Neural cell (in vitro differentiated cells): ENCODE measurements around the gene MAST4. TPM values are rescaled to one million over a fixed set of nuclear protein-coding genes. Genes with fewer than 3 reads are reported as not detected.

Experiments
- H2AFZ ChIP-seq: fragments of 200-600, 300-800 bp; sonication (generic), shearing (Covaris generic); 2 replicates; pipeline ENCODE4 v1.6.0; 2014; ENCODE audit warnings: low read depth, mild to moderate bottlenecking, antibody characterized with exemption, low read length, moderate library complexity
- H3F3A ChIP-seq: fragments of 200-600 bp; shearing (Covaris generic); 2 replicates; pipeline ENCODE4 v1.6.1; 2016; ENCODE audit warnings: mild to moderate bottlenecking, moderate library complexity, mixed read lengths, antibody characterized with exemption, low read length; ENCODE audit not compliant: insufficient read depth, poor library complexity, severe bottlenecking
- H3K27ac ChIP-seq: fragments of 200-600, 300-800 bp; sonication (generic), shearing (Covaris generic); 2 replicates; pipeline ENCODE4 v1.5.1; 2014; ENCODE audit warnings: mild to moderate bottlenecking, low read length, moderate library complexity
- H3K27me3 ChIP-seq: fragments of 300-800, 200-600 bp; sonication (generic), shearing (Covaris generic); 2 replicates; pipeline ENCODE4 v1.6.0; 2014; ENCODE audit warnings: mild to moderate bottlenecking, low read depth, low read length, moderate library complexity; ENCODE audit not compliant: insufficient read depth
- H3K36me3 ChIP-seq: fragments of 300-800, 200-600 bp; sonication (generic), shearing (Covaris generic); 2 replicates; pipeline ENCODE4 v1.5.1; 2014; ENCODE audit warnings: mild to moderate bottlenecking, antibody characterized with exemption, low read length, moderate library complexity; ENCODE audit not compliant: insufficient read depth
- H3K4me2 ChIP-seq: fragments of 300-800, 200-600 bp; sonication (generic), shearing (Covaris generic); 2 replicates; pipeline ENCODE4 v1.6.0; 2014; ENCODE audit warnings: mild to moderate bottlenecking, low read length
- H3K4me3 ChIP-seq: fragments of 300-800, 200-600 bp; sonication (generic), shearing (Covaris generic); 2 replicates; pipeline ENCODE4 v1.5.1; 2014; ENCODE audit warnings: mild to moderate bottlenecking, low read length, moderate library complexity
- H3K79me2 ChIP-seq: fragments of 200-600 bp; shearing (Covaris generic); replicated peaks from 2 replicates; pipeline ENCODE4 v1.6.0; 2014; ENCODE audit warnings: mild to moderate bottlenecking, low read length, moderate library complexity; ENCODE audit not compliant: insufficient read depth
- H3K9ac ChIP-seq: fragments of 300-800, 200-600 bp; sonication (generic), shearing (Covaris generic); 2 replicates; pipeline ENCODE4 v1.6.1; 2016; ENCODE audit warnings: mild to moderate bottlenecking, low read length, mixed read lengths
- H3K9me2 ChIP-seq: fragments of 200-600 bp; shearing (Covaris generic); 2 replicates; pipeline ENCODE4 v1.6.1; 2016; ENCODE audit warnings: mild to moderate bottlenecking, low read length, mixed read lengths; ENCODE audit not compliant: insufficient read depth
- H3K9me3 ChIP-seq: fragments of 200-600, 300-800 bp; sonication (generic), shearing (Covaris generic); 2 replicates; pipeline ENCODE4 v1.6.1; 2016; ENCODE audit warnings: mild to moderate bottlenecking, mixed run types, low read length, moderate library complexity, mixed read lengths
- H4K20me1 ChIP-seq: fragments of 200-600 bp; shearing (Covaris generic); 2 replicates; pipeline ENCODE4 v1.6.1; 2016; ENCODE audit warnings: mild to moderate bottlenecking, mixed run types; ENCODE audit not compliant: insufficient read depth
- CTCF ChIP-seq: fragments of 450-650 bp; IDR thresholded peaks from 2 replicates; pipeline ENCODE4 v1.5.1; 2014; ENCODE audit warnings: antibody characterized with exemption, mild to moderate bottlenecking, moderate library complexity; ENCODE audit not compliant: poor library complexity, severe bottlenecking
- EP300 ChIP-seq: fragments of 450-650 bp; conservative IDR thresholded peaks from 2 replicates; pipeline ENCODE4 v1.6.1; 2014; ENCODE audit warnings: antibody characterized with exemption, mild to moderate bottlenecking, moderate library complexity; ENCODE audit not compliant: poor library complexity, severe bottlenecking
- EZH2 ChIP-seq: fragments of 200-600, 300-800 bp; shearing (Covaris generic), sonication (generic); IDR thresholded peaks from 2 replicates; pipeline ENCODE4 v1.6.1; 2014; ENCODE audit warnings: antibody characterized with exemption, low read length, borderline replicate concordance, mild to moderate bottlenecking; ENCODE audit not compliant: insufficient read depth, poor library complexity, severe bottlenecking
- MXI1 ChIP-seq: fragments of 450-650 bp; conservative IDR thresholded peaks from 2 replicates; pipeline ENCODE4 v1.6.1; 2014; ENCODE audit warnings: antibody characterized with exemption, mild to moderate bottlenecking; ENCODE audit not compliant: poor library complexity, severe bottlenecking
- POLR2AphosphoS5 ChIP-seq: IDR thresholded peaks from 2 replicates; pipeline ENCODE4 v1.6.1; 2012
- RAD21 ChIP-seq: fragments of 450-650 bp; conservative IDR thresholded peaks from 2 replicates; pipeline ENCODE4 v1.6.1; 2014; ENCODE audit warnings: antibody characterized with exemption, mild to moderate bottlenecking, moderate library complexity
- REST ChIP-seq: IDR thresholded peaks from 2 replicates; pipeline ENCODE4 v1.6.1; 2012; ENCODE audit warnings: borderline replicate concordance
- SMC3 ChIP-seq: fragments of 450-650 bp; conservative IDR thresholded peaks from 2 replicates; pipeline ENCODE4 v1.6.1; 2014; ENCODE audit warnings: antibody characterized with exemption, mild to moderate bottlenecking, moderate library complexity; ENCODE audit not compliant: poor library complexity
- TAF1 ChIP-seq: IDR thresholded peaks from 2 replicates; pipeline ENCODE4 v1.6.1; 2012; ENCODE audit warnings: low read depth
- polyA plus RNA-seq: library from polyadenylated mRNA; depleted of rRNA; stranded (reverse); fragments of >200 nt; gene quantifications from 2 replicates; pipeline ENCODE4 v1.2.3, GENCODE V29; 2014

MAST4 gene
- polyA plus RNA-seq, 1 donor from 2014 or later, result 2.3 TPM

GRCh38 chr5:67133217-67133616, 537.0 kb downstream of the MAST4 start:
- H3K27ac ChIP-seq, result no peak overlapping the region
- H3K9me2 ChIP-seq, result no peaks in the 10 kb centered on the region
- H3K27me3 ChIP-seq, result no peaks in the 10 kb centered on the region
- no peak for TF ChIP-seq SMC3
- no peak for TF ChIP-seq REST
- no peak for TF ChIP-seq TAF1
- no peak for TF ChIP-seq MXI1
- TF ChIP-seq EZH2, result no peak
- no peak for TF ChIP-seq RAD21
- no peak for TF ChIP-seq CTCF
- no peaks in the 10 kb centered on the region for H3K79me2 ChIP-seq
- no peaks in the 10 kb centered on the region for H4K20me1 ChIP-seq
- no peak overlapping the region for H3K4me2 ChIP-seq
- no peaks in the 10 kb centered on the region for H3K9me3 ChIP-seq
- no peak overlapping the region for H3K4me3 ChIP-seq
- H3K9ac ChIP-seq, result no peak overlapping the region
- no peaks in the 10 kb centered on the region for H3K36me3 ChIP-seq
- no peak overlapping the region for H2AFZ ChIP-seq
- no peaks in the 10 kb centered on the region for H3F3A ChIP-seq

- H3K9me3 ChIP-seq, result no peaks in the 10 kb centered on the region
- no peaks in the 10 kb centered on the region for H3F3A ChIP-seq
- no peaks in the 10 kb centered on the region for H4K20me1 ChIP-seq
- H3K27ac ChIP-seq, result no peak overlapping the region
- no peak for TF ChIP-seq TAF1
- no peaks in the 10 kb centered on the region for H3K9me2 ChIP-seq
- H3K4me2 ChIP-seq, result no peak overlapping the region
- H2AFZ ChIP-seq, result no peak overlapping the region
- H3K27me3 ChIP-seq, result no peaks in the 10 kb centered on the region
- H3K79me2 ChIP-seq, result no peaks in the 10 kb centered on the region
- H3K4me3 ChIP-seq, result no peak overlapping the region
- H3K9ac ChIP-seq, result no peak overlapping the region
- no peaks in the 10 kb centered on the region for H3K36me3 ChIP-seq
Observed at GRCh38 chr5:67133776-67134175, 537.6 kb downstream of the MAST4 start.

- no peak overlapping the region for H3K4me2 ChIP-seq
- H2AFZ ChIP-seq, result no peak overlapping the region
- no peaks in the 10 kb centered on the region for H3K9me3 ChIP-seq
- no peak overlapping the region for H3K9ac ChIP-seq
- H3K27ac ChIP-seq, result no peak overlapping the region
- TF ChIP-seq EZH2 (no peak), MXI1 (no peak), POLR2AphosphoS5 (no peak), REST (no peak), CTCF (no peak), EP300 (no peak), SMC3 (no peak), RAD21 (no peak), TAF1 (no peak)
- no peaks in the 10 kb centered on the region for H3K79me2 ChIP-seq
- H3K9me2 ChIP-seq, result no peaks in the 10 kb centered on the region
- no peaks in the 10 kb centered on the region for H4K20me1 ChIP-seq
- H3K36me3 ChIP-seq, result no peaks in the 10 kb centered on the region
- H3K4me3 ChIP-seq, result no peak overlapping the region
- H3F3A ChIP-seq, result no peaks in the 10 kb centered on the region
- H3K27me3 ChIP-seq, result no peaks in the 10 kb centered on the region
Observed at GRCh38 chr5:67135381-67135984, 539.3 kb downstream of the MAST4 start.
